ENCODE results near the gene GLG1.
"Not testable (repeated sequence)": the region's sequence is repeated elsewhere in the genome, so short reads cannot be mapped to it uniquely, and the experiment has no call there.

Gene GLG1

DNA sequence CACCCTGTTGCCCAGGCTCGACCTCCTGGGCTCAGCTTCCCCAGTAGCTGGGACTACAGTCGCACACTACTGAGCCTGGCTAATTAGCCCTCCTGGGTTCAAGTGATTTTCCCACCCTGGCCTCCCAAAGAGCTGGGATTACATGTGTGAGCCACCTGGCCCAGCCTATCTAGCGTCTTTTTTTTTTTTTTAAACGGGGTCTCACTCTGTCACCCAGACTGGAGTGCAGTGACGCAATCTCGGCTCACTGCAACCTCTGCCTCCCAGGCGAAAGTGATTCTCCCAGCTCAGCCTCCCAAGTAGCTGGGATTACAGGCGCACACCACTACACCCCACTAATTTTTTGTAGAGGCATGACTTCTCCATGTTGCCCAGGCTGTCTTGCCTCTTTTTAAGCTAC lies 33.3 kb downstream of the GLG1 start:
- no peak for DNase-seq

DNA sequence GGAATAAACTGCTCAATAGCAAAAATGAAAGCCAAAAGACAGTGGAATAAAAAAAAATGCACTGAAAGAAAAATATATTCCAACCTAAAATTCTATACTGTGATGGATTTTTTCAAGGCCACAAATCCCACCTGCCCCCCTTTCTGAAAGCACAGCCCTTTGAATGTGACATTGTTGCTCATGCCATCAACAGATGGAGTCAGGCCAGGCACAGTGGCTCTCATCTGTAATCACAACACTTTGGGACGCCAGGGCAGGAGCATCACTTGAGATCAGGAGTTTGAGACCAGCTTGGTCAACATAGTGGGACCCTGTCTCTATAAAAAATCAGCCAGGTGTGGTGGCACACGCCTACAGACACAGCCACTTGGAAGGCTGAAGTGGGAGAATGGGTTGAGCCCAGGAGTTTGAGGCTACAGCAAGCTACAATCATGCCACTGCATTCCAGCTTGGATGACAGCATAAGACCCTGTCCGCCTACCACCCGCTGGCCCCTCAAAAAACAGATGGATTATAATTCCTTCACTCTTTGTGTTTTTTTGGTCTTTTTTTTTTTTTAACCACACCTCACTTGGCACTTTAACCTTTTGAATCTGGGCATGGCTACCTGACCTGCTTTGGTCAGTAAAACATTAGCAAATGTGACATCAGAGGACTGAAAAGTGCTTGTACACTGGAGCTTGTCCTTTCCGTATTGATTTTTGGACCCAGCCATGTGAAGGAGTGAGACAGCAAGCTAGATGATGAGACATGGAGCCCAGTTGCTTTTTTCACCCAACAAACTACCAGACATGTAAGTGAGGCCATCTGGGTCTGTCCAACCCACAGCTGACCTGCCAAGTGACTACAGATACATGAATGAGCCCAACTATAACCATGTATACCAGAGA lies 36.3 kb downstream of the GLG1 start:
- no peak for DNase-seq

DNA sequence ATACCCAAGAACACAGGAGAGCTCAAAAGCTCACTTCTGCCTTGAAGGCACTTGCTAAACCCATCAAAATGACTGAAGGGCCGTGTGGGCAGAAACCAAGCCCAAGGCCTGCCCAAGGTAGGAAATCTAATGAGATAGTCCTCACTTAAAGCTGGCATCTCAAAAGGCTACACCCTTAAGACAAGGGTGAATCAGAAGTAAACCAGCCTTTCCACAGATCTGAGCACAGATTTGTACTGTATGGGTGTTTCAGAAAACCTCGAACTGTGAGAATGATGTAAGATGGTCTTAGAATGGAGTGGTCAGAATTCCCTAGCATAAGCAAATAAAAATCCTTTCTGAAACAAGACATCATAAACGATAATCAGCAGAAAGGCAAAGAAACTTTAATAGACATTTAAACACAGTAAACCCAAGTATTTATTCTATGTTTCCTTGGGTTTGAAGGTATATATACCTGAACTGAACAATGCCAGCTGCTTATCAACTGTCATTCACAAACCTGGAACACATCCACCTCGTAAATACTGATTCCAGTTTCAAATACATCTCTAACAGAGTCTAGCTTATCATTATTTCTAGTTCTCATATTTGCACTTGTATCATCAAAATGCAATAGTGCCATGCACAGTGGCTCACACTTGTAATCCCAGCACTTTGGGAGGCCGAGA lies 37.8 kb downstream of the GLG1 start:
- no peak for DNase-seq

DNA sequence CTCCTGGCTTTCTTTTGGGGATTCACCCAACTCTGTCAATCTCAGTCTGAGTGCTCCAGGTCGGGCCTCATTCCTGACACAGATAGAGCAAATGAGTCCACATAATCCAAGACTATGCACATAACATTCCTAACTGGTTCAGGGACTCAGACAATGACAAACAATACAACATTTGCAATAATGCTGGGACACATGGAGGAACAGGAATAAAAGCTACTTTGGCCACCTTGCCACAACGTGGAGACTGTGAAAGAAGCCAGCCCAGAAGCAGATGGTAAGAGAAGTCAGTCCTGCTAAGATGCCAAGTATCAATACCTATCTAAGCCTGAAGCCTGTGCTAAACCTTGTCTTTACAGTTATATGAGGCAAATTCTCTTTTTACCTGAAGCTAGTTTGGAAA lies 39.0 kb downstream of the GLG1 start:
- no peak for DNase-seq

DNA sequence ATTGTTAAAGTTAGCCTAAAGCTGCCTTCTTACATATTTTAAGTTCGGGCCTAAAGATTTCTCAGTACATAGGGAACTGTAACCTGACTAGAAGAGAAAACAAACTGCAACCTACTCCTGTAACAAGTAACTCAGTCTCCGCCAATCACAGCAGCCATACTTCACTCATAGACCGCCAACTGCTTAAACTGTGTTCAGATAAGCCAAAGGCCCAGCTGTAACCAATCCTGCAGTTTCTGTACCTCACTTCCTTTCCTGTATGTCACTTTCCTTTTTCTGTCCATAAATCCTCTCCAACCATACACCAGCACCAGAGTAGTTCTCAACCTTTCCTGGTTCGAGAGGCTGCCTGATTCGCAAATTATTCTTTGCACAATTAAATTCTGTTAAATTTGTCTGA lies 41.5 kb downstream of the GLG1 start:
- no peak for DNase-seq

DNA sequence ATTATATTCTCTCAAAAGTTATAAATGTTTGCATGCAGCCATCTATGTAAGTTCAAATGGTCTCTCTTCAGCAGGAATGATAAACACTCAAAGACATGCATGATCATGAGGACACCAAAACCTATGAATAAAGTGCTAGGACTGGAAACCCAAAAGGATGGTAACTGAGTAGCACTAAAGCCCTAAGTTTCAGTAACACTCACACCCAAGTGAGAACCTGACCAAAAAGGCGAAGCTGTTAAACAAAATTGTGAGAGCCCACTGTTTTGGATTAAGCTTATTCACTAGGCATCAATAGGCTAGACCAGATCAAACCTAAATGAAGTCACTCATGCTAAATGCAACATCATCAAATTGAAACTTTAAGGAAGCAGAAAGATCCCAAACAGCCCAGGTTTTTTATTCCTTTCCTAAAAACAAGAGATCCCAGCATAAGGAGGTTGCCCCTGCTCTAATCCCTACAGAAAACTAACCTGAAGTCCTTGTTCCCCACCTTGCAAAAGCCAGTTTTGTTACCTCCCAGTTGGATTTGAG lies 42.4 kb downstream of the GLG1 start:
- DNase-seq, result no peak

DNA sequence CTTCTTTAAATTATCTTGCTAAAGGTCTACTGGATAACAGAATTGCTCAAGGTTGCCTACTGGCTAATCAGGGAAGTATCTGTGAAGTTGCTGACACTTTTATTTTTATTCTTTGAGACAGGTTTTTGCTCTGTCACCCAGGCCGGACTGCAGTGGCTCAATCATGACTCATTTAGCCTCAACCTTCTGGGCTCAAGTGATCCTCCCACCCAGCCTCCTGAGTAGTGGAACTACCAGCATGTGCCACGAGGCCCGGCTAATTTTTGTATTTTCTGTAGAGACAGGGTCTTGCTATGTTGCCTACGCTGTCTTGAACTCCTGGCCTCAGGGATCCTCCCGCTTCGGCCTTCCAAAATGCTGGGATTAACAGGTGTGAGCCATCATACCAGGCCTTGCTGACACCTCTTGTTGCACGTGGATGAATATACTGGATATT lies 43.1 kb downstream of the GLG1 start:
- DNase-seq, result peak; percentile 32

DNA sequence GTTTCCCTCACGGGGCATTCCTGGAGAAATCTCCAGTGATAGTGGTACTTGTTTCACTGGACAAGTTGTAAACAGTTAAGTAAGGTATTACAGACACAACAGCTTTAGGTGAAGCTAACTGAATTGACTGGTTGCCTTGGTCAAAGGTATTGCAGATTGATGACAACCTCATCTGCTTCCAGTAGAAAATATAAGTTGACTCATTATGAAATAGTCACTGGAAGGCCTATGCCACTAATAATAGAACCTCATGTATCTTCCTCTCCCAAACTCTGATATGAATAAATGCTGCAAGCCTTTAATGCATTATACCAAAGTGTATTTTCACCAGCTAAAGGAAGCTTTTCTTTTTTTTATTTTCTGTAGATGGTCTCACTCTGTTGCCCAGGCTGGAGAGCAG lies 44.8 kb downstream of the GLG1 start:
- DNase-seq, result no peak

DNA sequence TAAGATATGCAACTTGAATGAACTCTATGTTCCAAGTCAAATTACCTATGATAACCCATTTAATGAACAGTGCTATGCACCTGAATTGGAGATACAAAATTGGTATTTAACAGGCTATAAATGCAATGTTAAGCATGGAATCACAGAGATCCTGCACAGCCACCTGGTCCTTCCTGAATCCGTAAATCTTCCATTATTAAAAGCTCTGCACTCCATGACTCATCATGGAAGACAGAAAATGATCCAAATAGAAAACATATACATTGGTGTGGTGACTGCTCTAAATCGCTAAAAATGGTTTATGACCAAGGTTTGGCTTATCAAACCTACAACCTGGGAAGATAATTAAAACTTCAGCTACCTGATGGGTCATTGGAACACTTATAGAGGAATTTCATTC lies 45.3 kb downstream of the GLG1 start:
- DNase-seq, result no peak

- DNase-seq, result no peak
Measured at GRCh38 chr16:74560912-74561311, 46.0 kb downstream of the GLG1 start.

GRCh38 chr16:74558873-74559272 lies 48.0 kb downstream of the GLG1 start:
- DNase-seq, result no peak

GRCh38 chr16:74557275-74557674 lies 49.6 kb downstream of the GLG1 start:
- DNase-seq, result no peak

GRCh38 chr16:74556375-74556922 lies 50.5 kb downstream of the GLG1 start:
- DNase-seq, result no peak

DNA sequence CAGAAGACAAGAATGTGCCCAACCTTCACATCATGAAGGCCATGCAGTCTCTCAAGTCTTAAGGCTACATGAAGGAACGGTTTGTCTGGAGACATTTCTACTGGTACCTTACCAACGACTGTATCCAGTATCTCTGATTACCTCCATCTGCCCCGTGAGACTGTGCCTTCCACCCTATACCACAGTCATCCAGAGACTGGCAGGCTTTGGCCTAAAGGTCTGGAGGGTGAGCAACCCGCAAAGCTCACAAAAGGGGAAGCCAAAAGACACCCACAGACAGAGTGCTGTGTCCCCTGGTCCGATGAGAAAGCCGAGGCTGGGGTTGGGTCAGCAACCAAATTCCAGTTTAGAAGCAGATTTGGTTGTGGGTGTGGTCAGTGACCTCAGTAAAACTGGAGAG lies 54.6 kb downstream of the GLG1 start:
- not testable (repeated sequence) for DNase-seq

GRCh38 chr16:74550227-74551019 lies 56.5 kb downstream of the GLG1 start:
- DNase-seq, result not testable (repeated sequence)

DNA sequence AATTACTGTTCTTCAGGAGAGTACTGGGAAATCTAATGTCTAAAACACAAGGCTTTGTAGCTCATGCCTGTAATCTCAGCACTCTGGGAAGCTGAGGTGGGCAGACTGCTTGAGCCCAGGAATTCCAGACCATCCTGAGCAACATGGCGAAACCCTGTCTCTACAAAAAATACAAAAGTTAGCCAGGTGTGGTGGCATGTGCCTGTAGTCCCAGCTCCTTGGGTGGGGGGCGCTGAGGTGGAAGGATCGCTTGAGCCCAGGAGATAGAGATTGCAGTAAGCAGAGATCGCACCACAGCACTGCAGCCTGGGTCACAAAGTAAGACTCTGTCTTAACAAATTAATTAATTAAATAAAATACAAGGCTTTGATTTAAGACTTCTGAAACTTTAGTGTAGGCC lies 60.8 kb downstream of the GLG1 start:
- DNase-seq, result not testable (repeated sequence)

DNA sequence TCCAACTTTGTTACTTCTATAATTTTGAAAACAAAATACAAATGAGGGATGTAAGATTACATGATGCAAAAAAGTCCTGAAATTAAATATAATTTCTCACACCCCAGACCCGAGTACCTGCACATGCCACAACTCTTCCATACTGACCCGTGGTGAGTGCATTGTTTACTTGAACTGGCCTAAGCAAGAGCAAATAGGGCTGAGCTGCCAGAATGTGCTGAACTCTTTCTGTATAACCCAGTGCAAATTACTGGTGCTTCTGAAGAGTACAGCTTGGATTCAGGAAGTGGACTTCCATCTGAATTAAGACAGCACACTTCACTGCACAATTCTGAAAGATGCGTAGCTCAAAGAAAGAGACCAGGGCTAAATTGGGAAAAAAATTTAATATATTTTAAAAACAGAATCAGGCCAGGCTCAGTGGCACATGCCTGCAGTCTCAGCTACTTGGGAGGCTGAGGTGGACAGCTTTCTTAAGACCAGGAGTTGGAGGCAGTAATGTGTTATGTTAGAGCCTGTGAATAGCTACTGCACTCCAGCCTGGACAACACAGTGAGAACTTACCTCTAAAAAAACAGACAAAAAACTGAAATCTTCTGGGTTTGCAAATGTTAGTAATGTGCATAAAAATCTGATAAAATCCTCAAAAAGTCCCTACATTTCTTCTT lies 63.9 kb downstream of the GLG1 start:
- not testable (repeated sequence) for DNase-seq

- DNase-seq, result not testable (repeated sequence)
Measured at GRCh38 chr16:74540663-74541062, 66.3 kb downstream of the GLG1 start.

DNA sequence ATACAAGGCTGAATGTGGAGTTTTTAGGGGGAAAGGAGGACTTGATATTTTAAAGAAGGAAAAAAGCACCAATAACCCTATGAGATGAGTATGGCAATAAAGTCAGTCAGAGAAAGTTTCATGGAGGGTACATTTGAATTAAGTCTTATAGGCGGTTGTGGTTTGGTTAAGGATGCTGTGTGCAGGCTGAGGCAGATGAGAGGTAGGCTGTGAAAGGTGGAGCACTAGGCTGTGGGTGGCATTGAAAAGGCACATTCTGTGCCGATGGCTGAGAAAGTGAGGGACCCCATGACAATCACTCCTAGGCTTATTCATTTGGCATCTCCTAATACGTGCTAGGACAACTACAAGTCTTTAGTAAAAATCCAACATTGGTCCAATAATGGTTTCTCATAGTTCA lies 68.1 kb downstream of the GLG1 start:
- not testable (repeated sequence) for DNase-seq

- not testable (repeated sequence) for DNase-seq
Measured at GRCh38 chr16:74537746-74538145, 69.2 kb downstream of the GLG1 start.

- DNase-seq, result not testable (repeated sequence)
Measured at GRCh38 chr16:74534650-74535049, 72.3 kb downstream of the GLG1 start.

- DNase-seq, result no peak
Measured at GRCh38 chr16:74524926-74525325, 82.0 kb downstream of the GLG1 start.
